NCI-H2227 treated with DMSO at 0.1 percent for 48 hours (cell line): ENCODE measurements around the gene CXCL17.
A peak's percentile ranks its signal among the peaks of the same experiment; 100 is the strongest.

Experiments used
- DNase-seq: peaks from one replicate; lab custom pipeline; 2025; lab: John Stamatoyannopoulos, UW

The CXCL17 gene

GRCh38 chr19:42397263-42398166 lies 45.2 kb downstream of the CXCL17 start:
- DNase-seq = no peak

- peak; percentile 100 for DNase-seq
Observed at GRCh38 chr19:42396381-42397262, 46.1 kb downstream of the CXCL17 start.

GRCh38 chr19:42394751-42395150 lies 48.0 kb downstream of the CXCL17 start:
- DNase-seq = no peak

- no peak for DNase-seq
Observed at GRCh38 chr19:42392165-42392564, 50.6 kb downstream of the CXCL17 start.

- DNase-seq = no peak
Observed at GRCh38 chr19:42389899-42390298, 52.8 kb downstream of the CXCL17 start, which contains the start of gene CNFN. TSS of gene CNFN (minus strand) at chr19:42390297. CDS start at chr19:42389037, 1,260 bp downstream.

- DNase-seq = no peak
Observed at GRCh38 chr19:42388851-42389489, 53.8 kb downstream of the CXCL17 start.

GRCh38 chr19:42386974-42387707 lies 55.6 kb downstream of the CXCL17 start:
- DNase-seq = peak; percentile 97

- DNase-seq = no peak
Observed at GRCh38 chr19:42380155-42380554, 62.6 kb downstream of the CXCL17 start.
